HG03378 (cell line): ENCODE data around the gene EIF4G1.

ENCODE experiments used
- ATAC-seq: cut with Tn5 transposase; IDR thresholded peaks from one replicate; pipeline ENCODE4 v1.9.1; 2021; ENCODE audit warnings: mild to moderate bottlenecking, moderate library complexity; ENCODE audit not compliant: unreplicated experiment

EIF4G1 gene

DNA sequence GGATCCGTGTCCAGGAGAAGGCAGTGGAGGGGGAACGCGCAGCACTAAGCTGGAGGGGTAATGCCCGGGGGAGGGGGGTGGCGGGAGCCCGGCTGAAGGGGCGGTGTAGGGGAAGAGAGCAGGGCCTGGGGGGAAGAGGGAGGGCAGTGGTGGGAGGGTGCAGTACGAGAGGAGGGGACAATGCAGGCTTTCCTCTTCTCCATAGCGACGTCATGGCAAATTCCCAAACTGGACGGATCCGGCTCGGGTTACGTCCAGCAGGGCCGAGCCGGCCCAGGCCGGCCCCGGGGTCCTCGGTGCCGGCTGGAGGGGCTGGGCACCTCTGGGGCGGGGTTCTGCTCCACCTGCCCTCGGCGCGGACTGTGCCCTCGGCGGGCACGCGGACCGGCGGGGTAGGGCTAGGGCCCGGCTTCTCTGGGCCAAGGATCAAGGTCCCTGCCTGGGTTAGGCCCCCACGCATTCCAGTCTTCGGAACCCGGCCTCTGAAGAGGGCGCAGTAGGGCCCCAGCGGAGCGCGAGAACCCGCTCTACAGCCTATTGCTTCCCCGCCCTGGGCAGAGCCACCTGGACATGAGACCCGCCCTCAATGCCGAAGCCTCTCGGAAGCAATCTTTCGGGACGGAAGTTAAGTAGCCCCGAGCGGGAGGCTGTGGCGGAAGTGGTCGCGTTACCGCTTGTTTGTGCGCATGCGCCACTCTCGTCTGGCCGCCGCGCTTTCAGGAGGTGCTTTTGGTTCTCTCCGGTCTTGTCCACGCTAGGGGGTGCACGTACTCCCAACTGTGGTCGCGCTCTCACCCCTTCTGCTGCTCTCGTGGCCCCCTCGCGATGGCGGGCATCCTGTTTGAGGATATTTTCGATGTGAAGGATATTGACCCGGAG lies 48.5 kb downstream of the EIF4G1 start:
- peak; percentile 92 for ATAC-seq

DNA sequence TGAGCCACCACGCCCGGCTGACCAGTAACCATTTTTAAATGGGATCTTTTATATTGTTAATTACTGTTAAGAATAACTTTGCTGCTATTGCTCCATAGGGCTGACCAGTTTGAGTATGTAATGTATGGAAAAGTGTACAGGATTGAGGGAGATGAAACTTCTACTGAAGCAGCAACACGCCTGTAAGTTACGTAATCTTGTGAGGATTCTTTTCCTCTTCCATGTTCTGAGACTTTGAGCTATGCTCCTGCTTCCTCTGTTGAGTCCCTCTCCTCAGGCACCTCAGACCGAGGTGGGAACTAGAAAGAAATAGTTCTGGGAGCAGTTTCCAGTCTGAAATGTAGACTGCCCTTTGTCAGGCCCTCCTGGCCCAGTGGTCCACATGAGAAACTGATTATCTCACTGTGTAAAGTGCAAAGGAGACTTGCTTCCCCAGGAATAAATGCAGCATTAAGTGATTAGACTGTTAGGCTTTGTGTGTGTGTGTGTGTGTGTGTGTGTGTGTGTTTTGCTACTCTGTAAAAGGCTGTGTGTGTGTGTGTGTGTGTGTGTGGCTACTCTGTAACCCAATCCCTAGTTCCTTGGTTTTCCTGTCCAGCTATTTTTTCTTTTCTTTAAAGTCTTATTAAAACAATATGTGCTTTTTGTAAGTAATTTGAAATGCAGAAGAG lies 52.3 kb downstream of the EIF4G1 start:
- no peak for ATAC-seq

DNA sequence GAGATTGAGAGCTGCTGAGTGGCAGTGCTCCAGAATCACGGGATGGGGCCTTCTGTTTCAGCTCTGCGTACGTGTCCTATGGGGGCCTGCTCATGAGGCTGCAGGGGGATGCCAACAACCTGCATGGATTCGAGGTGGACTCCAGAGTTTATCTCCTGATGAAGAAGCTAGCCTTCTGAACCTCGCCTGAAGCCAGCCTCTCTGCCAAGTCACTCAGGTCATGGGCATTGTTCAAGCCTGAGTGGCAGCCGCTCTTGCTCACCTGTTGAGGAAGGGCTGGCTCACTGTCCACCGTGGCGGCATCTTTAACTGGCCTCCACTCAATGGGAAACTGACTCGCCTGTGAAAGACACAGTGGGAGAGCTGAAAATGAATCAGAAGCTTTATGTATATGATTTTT lies 53.7 kb downstream of the EIF4G1 start:
- no peak for ATAC-seq

DNA sequence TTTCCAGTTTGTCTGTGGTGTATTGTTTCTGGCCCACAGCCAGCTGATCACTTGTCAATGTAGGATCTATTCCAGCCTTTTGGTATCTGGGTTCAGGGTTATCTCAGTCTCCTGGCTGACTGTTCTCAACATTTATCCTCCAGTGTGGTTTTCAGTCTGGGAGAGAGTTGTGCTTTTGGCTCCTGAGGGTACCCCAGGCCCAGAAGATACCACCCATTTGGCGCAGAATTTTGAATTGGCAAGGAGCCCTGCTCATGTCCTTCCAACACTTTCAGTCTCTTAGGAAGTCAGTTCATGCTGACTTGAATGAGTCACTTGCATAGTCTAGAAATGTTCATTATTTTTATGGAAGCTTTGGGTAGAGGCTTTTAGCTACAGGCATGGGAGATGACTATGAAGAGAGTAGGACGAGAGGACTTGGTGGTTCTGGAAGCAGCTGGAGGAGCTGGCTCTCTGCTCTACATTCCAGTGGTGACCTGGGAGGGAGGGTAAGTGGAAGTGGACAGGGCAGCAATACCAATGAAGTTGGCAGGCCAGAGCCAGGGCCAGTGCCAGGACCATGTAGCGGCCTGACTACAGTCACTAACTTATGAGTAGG lies 54.3 kb downstream of the EIF4G1 start:
- ATAC-seq, result no peak

DNA sequence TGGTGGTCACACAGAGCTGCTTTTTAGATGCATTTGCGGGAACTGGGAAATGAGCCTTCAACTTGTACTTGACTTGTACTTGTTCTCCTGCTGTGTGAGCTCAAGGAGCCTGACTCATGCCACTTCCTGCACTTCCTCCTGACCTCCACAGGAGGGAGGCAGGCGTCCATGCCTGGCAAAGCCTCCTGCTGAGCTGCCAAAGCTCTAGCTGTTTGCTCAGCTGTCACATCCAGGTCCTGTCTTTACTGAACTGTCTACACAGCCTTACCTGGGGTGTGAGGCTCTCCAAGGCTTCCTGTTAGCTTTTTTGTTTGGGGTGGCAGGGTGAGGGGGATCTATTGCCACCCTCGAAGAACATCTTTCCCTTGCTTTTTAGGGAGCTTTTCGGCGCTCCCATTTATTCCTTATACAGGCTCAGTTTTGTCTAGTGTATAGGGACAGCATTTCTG lies 57.2 kb downstream of the EIF4G1 start:
- peak; percentile 53 for ATAC-seq

DNA sequence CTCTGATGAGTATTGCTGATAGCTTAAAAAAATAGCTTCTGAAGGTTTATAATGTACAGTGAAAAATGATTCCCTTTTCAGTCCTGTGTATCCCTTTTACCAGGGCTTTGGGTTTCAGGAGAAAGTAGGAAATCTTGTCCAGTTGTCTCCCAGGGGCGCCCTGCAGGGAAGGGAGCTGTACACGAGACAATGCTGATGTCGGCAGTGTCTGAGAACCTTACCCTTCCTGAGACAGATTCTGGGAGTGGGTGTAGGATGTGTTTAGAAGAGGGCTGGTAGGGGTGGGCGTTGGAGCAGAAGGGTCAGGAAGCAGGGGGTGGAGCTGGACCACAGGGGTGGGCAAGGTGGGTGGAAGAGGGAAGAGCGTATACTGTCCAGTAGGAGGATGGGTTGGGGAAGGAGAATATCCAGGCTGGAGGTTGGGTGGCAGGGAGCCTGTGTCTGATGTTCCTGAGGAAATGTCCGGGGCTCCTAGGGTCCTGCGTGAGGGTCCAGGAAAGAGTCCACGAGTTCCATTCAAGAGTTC lies 58.0 kb downstream of the EIF4G1 start:
- no peak for ATAC-seq

DNA sequence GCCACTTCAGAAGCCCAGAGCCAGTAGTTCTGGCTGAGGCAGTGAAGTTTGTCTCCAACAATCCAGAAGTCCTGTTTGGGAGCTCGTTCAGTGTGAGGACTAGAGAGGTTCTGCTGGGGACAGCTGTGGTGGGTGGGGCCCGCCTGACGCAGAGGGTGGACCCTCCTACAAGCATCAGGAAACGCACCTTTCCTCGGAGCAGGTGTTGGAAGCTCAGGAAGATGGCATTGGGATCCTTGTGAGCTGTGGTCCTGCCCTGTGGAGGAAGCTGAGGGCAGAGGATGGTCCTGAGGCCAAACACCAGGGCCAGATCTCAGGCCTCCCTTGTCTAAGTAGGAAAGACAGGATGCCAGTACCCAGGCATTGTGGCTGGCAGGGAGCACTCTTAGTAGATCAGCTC lies 58.5 kb downstream of the EIF4G1 start:
- no peak for ATAC-seq

DNA sequence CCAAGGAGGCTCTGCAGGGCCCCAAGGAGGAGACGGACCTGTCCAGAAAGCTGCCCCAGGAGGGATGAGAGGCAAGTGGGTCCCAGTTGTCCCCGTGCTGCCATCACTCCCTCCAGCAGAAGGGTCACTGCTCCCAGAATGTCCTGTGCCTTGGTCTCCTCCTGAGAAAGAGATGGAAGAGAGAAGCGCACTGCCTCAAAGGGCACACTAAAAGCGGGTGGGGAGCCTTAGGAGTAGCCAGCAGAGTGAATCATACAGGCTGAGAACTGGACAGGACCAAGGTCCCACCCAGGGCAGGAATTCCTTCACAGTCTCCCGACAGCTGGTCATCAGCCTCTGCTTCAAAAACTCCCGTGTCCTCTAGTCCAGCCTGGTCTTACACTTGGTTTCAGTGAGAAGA lies 59.0 kb downstream of the EIF4G1 start:
- no peak for ATAC-seq

DNA sequence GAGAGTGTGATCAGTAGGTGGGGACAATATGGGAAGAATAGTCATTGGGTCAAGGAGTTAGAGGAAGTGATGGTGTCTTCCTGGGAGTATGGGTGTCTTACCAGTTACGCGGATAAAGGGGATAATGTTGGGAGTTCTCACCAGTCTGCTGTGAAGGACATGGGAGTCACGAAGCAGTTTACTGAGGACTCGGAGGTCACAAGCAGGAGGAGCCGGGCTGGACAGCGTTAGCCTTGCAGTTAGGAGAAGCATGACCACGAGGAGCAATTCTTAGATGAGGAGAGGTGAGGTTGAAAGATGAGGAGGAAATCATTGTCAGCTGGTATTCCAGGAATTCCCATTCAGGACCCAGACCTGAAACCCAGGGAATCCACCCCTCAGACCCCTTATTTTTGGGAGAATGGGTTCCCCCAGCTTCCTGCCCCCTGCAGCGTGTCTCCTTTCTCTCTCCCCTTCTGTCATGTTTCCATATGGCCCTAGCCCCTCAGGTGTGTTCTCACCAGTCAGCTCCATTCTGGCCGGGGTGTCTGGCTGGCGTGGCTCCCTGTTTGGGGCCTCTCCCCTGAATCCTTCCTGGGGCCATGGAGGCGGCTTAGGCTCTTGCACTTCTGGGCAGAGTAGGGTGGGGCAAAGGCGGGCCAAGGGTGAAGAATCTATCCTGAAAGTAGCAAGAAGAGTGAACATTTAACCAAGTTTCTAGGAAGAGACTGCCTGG lies 61.5 kb downstream of the EIF4G1 start:
- no peak for ATAC-seq

DNA sequence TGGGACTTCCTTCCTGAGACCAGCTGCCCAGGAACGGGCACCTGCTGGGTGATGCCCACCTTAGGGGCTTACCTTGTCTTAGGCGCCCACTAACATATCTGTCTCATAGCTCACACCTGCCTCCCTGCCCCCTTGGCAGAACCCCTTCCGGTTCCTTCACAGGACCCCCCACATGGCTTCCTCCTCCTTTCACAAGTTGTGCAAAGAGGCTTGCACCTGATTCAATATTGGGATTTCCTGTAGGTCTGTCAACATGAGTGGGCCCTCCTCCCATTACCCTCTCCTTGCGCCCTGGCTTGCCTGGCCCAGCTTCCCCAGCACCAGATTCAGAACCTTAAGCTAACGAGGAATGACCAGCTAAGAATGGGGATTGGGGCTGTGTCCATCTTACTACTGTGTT lies 63.0 kb downstream of the EIF4G1 start:
- ATAC-seq, result no peak

DNA sequence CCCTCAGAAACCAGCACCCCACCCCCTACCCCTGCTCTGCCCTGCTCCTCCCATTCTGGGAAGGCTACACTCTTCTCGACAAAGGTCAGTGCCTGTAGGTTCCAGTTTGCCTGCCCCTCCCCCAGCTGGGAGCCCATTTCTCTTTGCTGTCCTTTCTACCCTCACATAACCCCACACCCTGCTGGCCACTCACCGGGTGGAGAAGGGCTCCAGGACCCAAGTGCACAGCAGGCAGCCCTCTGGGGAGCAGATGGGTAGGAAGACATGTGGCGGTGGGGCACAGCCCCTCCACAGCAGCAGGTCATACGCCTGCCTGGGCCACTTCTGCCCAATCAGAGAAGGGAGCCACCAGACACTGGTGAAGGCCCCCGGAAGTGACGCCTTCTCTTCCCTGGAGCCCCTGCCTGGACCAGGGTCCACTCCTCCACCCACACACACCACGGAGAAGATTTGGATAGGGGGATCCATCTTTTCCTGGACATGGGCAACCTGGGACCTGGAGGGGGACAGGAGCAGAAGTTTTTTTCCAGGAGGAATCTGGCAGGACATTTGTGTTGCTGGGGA lies 63.6 kb downstream of the EIF4G1 start, which contains the start of gene THPO:
THPO (minus strand) TSS at position 326 of the 564 bp plus-strand sequence. CDS start 1,948 bp downstream, outside the sequence.
- no peak for ATAC-seq

DNA sequence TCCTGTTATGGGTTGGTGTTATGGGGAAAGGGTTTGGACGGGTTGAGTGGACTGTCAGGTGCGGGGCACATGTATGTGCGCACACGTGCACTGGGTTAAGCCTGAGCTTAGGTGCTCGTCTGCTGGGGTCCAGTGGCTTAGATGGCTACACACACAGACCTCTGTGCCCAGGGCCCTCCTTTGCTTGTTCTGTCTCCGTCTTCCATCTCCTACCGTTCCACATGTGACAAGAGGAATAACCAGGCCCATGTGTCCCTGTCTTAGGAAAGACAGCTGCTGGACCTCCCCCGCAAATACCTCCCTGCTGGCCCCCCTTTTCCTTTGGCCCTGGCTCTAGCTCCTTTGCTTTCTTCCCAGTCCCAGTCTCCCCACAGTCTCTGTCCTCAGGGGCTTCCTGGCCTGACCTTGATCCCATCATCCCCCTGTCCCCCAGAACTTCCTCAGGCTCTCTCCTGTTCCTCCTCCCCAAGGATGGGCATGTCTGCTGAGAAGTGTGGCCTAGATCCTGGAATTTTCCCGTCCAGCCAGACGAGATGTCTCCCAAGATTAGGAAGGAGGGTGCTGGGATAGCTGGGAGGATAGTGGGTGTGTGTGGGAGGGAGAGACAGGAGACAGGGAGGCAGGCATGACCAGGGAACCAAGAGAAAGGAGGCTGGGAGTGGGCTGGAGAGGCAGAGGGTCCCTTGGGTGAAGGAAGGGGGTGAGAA lies 64.4 kb downstream of the EIF4G1 start:
- ATAC-seq, result no peak

DNA sequence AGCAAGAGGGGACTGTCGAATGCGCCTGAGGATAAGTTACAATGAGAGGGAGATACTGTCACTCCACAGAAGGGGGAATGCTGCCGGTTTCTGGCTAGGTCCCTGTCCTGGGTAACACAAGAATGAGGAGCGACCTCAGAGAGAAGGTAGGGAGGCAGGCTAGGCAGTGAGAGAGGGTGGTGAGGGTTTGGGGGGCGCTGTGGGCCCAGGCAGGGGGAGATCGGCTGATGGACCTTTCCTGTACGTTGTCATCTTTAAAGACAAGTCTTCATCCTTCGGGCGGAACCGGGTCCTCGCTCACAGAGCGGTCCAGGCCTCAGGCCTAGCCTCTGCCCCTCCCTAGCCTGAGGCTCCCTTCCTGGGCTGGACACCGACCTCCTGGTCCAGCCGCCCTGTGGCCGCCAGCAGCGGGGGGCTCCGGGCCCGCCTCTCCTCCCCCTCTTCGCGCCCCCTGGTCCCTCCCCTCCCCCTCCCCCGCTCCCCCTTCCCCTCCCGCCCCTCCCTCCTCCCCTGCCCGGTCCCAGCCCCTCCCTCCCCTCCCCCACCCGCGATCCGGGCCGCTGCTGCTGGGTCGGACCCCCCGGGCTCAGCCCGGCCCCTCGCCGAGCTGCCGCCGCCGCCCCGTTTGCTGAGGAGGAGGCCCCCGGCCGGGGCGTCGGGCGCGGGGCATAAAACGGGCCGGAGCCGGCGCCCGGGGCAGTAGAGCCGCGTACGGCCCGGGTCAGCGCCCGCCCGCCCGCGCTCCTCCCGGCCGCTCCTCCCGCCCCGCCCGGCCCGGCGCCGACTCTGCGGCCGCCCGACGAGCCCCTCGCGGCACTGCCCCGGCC lies 65.2 kb downstream of the EIF4G1 start, which contains the start of gene CHRD:
CHRD (plus strand) TSS at position 697 of the 827 bp plus-strand sequence. CDS start 265 bp downstream, outside the sequence.
- no peak for ATAC-seq

DNA sequence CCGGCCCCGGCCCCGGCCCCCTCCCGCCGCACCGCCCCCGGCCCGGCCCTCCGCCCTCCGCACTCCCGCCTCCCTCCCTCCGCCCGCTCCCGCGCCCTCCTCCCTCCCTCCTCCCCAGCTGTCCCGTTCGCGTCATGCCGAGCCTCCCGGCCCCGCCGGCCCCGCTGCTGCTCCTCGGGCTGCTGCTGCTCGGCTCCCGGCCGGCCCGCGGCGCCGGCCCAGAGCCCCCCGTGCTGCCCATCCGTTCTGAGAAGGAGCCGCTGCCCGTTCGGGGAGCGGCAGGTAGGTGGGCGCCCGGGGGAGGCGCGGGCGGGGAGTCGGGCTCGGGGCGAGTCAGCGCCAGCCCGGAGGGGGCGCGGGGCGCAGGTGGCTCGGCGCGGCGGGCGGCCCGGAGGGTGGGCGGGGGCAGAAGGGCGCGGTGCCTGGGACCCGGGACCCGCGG lies 65.8 kb downstream of the EIF4G1 start:
- no peak for ATAC-seq

DNA sequence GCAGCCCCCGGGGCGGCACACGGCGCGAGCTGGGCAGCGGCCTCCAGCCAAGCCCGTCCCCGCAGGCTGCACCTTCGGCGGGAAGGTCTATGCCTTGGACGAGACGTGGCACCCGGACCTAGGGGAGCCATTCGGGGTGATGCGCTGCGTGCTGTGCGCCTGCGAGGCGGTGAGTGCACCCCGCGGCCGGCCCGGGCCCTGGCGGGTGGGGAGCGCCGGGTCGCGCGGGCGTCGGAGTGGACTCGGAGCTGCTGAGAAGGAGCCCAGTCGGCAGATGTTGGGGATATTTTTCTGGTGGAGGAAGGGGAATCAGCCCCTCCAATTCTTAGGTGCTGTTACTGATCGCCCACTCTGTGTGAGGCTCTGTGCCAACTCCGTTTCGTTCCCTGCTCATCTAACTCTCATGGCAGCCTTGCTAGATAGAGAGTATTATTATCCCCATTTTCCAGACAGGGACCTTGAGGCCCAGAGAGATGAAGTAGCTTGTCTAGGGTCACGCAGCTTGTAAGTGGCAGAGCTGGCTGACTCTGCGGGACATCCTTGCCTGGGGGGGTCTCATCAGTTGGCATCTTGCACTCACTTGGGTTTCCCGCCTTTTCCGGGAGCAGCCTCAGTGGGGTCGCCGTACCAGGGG lies 66.3 kb downstream of the EIF4G1 start:
- ATAC-seq, result no peak

DNA sequence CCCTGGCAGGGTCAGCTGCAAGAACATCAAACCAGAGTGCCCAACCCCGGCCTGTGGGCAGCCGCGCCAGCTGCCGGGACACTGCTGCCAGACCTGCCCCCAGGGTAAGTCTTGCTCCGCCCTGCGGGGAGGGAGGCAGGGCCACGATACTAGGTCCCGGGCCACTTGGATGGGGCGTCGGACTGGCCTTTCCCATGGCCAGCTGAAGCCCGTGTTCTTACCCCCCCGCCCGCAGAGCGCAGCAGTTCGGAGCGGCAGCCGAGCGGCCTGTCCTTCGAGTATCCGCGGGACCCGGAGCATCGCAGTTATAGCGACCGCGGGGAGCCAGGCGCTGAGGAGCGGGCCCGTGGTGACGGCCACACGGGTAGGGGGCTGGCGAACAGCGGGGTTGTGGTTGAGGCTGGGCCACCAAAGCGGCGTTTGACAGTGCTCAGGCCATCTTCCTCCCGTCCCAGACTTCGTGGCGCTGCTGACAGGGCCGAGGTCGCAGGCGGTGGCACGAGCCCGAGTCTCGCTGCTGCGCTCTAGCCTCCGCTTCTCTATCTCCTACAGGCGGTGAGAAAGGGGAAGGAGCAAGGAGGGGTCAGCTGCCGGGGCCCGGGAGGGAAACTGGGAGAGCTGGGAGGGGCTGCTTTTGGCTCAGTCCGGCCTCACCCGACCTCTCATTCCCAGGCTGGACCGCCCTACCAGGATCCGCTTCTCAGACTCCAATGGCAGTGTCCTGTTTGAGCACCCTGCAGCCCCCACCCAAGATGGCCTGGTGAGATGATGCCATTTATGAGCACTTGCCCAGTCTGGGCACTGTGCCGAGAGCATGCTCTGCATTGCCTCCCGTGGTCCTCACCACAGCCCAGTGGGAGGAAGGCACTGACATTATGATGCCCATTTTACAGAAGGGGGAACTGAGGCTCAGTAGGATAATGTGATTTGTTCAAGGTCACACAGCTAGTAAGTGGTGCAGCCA lies 67.1 kb downstream of the EIF4G1 start:
- no peak for ATAC-seq

DNA sequence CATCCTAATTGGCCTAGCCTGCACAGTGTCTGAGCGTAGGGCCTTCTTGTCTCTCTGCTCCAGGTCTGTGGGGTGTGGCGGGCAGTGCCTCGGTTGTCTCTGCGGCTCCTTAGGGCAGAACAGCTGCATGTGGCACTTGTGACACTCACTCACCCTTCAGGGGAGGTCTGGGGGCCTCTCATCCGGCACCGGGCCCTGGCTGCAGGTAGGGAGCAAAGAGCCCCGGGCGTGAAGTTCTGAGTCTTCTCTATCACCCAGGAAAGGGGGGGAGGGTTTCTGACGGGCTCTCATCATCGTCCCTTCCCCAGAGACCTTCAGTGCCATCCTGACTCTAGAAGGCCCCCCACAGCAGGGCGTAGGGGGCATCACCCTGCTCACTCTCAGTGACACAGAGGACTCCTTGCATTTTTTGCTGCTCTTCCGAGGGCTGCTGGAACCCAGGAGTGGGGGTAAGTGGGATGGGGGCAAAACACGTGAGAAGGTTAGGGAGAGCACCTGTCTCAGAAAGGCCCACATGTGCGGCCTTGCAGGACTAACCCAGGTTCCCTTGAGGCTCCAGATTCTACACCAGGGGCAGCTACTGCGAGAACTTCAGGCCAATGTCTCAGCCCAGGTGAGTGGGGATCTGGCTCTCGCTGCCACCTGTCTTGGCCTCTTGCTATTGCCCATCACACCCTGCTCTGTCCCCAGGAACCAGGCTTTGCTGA lies 68.1 kb downstream of the EIF4G1 start:
- no peak for ATAC-seq
